SK-N-SH treated with all-trans-retinoic acid at 6 μM for 48 hours (cell line): ENCODE results near the gene NSD2.

Experiments used
- ATAC-seq: fragments of 200-7000 bp; cut with Tn5 transposase; 3 replicates; pipeline ENCODE4 v1.9.1; 2020; ENCODE audit warnings: mild to moderate bottlenecking, moderate library complexity
- ARNTL ChIP-seq: fragments of 450-650 bp; formaldehyde crosslinking; IDR thresholded peaks from 2 replicates; pipeline ENCODE4 v1.5.0; 2020; ENCODE audit warnings: low read depth, mild to moderate bottlenecking, moderate library complexity, borderline replicate concordance
- BACH2 ChIP-seq: fragments of 250-450 bp; sonication (Bioruptor Pico); IDR thresholded peaks from 2 replicates; pipeline ENCODE4 v1.9.0; 2021; ENCODE audit warnings: mild to moderate bottlenecking, borderline replicate concordance
- CREB5 ChIP-seq: fragments of 250-450 bp; sonication (Bioruptor Pico); IDR thresholded peaks from 2 replicates; pipeline ENCODE4 v1.5.1; 2020; ENCODE audit warnings: low read depth, mild to moderate bottlenecking, moderate library complexity
- CSDC2 ChIP-seq: fragments of 250-450 bp; sonication (Bioruptor Pico); IDR thresholded peaks from 2 replicates; pipeline ENCODE4 v1.5.0; 2020; ENCODE audit warnings: mild to moderate bottlenecking, moderate library complexity
- CSRNP3 ChIP-seq: fragments of 250-450 bp; sonication (Bioruptor Pico); IDR thresholded peaks from 2 replicates; pipeline ENCODE4 v1.5.1; 2021; ENCODE audit warnings: mild to moderate bottlenecking, moderate library complexity
- GLIS3 ChIP-seq: fragments of 250-450 bp; sonication (Bioruptor Pico); IDR thresholded peaks from 2 replicates; pipeline ENCODE4 v1.5.0; 2020; ENCODE audit warnings: mild to moderate bottlenecking, moderate library complexity
- ISL1 ChIP-seq: fragments of 250-450 bp; sonication (Bioruptor Pico); IDR thresholded peaks from 2 replicates; pipeline ENCODE4 v2.1.2; 2022; ENCODE audit warnings: mild to moderate bottlenecking, moderate library complexity
- OSR1 ChIP-seq: fragments of 250-450 bp; sonication (Bioruptor Pico); IDR thresholded peaks from 2 replicates; pipeline ENCODE4 v1.8.0; 2022; ENCODE audit warnings: moderate library complexity, mild to moderate bottlenecking, inconsistent platforms
- PATZ1 ChIP-seq: fragments of 250-450 bp; sonication (Bioruptor Pico); IDR thresholded peaks from 2 replicates; pipeline ENCODE4 v1.8.0; 2020; ENCODE audit warnings: mild to moderate bottlenecking, moderate library complexity, borderline replicate concordance
- POU6F1 ChIP-seq: fragments of 250-450 bp; sonication (Bioruptor Pico); IDR thresholded peaks from 2 replicates; pipeline ENCODE4 v1.8.0; 2021; ENCODE audit warnings: low read depth, mild to moderate bottlenecking, moderate library complexity, borderline replicate concordance
- PPARA ChIP-seq: fragments of 250-450 bp; sonication (Bioruptor Pico); IDR thresholded peaks from 2 replicates; pipeline ENCODE4 v1.5.0; 2020; ENCODE audit warnings: mild to moderate bottlenecking, borderline replicate concordance
- RARB ChIP-seq: fragments of 250-450 bp; sonication (Bioruptor Pico); IDR thresholded peaks from 2 replicates; pipeline ENCODE4 v1.8.0; 2021; ENCODE audit warnings: mild to moderate bottlenecking, moderate library complexity
- SNAI2 ChIP-seq: fragments of 250-450 bp; sonication (Bioruptor Pico); IDR thresholded peaks from 2 replicates; pipeline ENCODE4 v1.5.0; 2020; ENCODE audit warnings: mild to moderate bottlenecking, moderate library complexity
- TCF4 ChIP-seq: fragments of 250-450 bp; sonication (Bioruptor Pico); IDR thresholded peaks from 2 replicates; pipeline ENCODE4 v1.8.0; 2021; ENCODE audit warnings: mild to moderate bottlenecking, moderate library complexity, borderline replicate concordance
- TOX ChIP-seq: fragments of 250-450 bp; sonication (Bioruptor Pico); IDR thresholded peaks from 2 replicates; pipeline ENCODE4 v1.8.0; 2021; ENCODE audit warnings: mild to moderate bottlenecking, moderate library complexity, borderline replicate concordance
- TSHZ2 ChIP-seq: fragments of 250-450 bp; sonication (Bioruptor Pico); IDR thresholded peaks from 2 replicates; pipeline ENCODE4 v1.5.0; 2020; ENCODE audit warnings: mild to moderate bottlenecking, moderate library complexity
- ZC3H10 ChIP-seq: fragments of 250-450 bp; sonication (Bioruptor Pico); IDR thresholded peaks from 2 replicates; pipeline ENCODE4 v1.5.1; 2021; ENCODE audit warnings: mild to moderate bottlenecking, moderate library complexity
- ZFP3 ChIP-seq: fragments of 250-450 bp; sonication (Bioruptor Pico); IDR thresholded peaks from 2 replicates; pipeline ENCODE4 v1.5.0; 2020; ENCODE audit warnings: mild to moderate bottlenecking, moderate library complexity
- ZFP30 ChIP-seq: fragments of 450-650 bp; formaldehyde crosslinking; IDR thresholded peaks from 2 replicates; pipeline ENCODE4 v1.5.0; 2022; ENCODE audit warnings: mild to moderate bottlenecking, moderate library complexity
- ZNF565 ChIP-seq: fragments of 450-650 bp; formaldehyde crosslinking; conservative IDR thresholded peaks from 2 replicates; pipeline ENCODE4 v1.5.0; 2020; ENCODE audit warnings: low read depth, mild to moderate bottlenecking, moderate library complexity
- ZNF70 ChIP-seq: fragments of 450-650 bp; formaldehyde crosslinking; IDR thresholded peaks from 2 replicates; pipeline ENCODE4 v1.5.0; 2020; ENCODE audit warnings: mild to moderate bottlenecking, moderate library complexity
- ZNF8 ChIP-seq: fragments of 450-650 bp; formaldehyde crosslinking; IDR thresholded peaks from 2 replicates; pipeline ENCODE4 v1.5.0; 2020; ENCODE audit warnings: mild to moderate bottlenecking, moderate library complexity

NSD2 gene

GRCh38 chr4:1932736-1933135, 61.5 kb downstream of the NSD2 start:
- no peak for TF ChIP-seq ZNF565 (CRISPR knock-in tag)
- TF ChIP-seq TSHZ2 = no peak
- TF ChIP-seq SNAI2 = no peak
- no peak for TF ChIP-seq TOX
- no peak for TF ChIP-seq OSR1 (CRISPR knock-in tag)
- no peak for TF ChIP-seq ZFP3 (CRISPR knock-in tag)
- TF ChIP-seq CSDC2 (CRISPR knock-in tag) = no peak
- TF ChIP-seq POU6F1 (CRISPR knock-in tag) = no peak
- TF ChIP-seq TCF4 = no peak
- TF ChIP-seq PATZ1 = no peak
- no peak for TF ChIP-seq ZNF8 (CRISPR knock-in tag)
- no peak for ATAC-seq

- ATAC-seq = no peak
- no peak for TF ChIP-seq TCF4
- no peak for TF ChIP-seq PPARA (CRISPR knock-in tag)
- TF ChIP-seq ZC3H10 = no peak
- no peak for TF ChIP-seq ZFP3 (CRISPR knock-in tag)
- TF ChIP-seq ARNTL (CRISPR knock-in tag) = no peak
- TF ChIP-seq ZNF565 (CRISPR knock-in tag) = no peak
- TF ChIP-seq ZNF8 (CRISPR knock-in tag) = no peak
- no peak for TF ChIP-seq BACH2 (CRISPR knock-in tag)
These were observed 62.5 kb downstream of the NSD2 start for GRCh38 chr4:1933700-1934099.

- no peak for ATAC-seq
- TF ChIP-seq CREB5 (CRISPR knock-in tag) = no peak
- TF ChIP-seq ZFP30 = no peak
- TF ChIP-seq TSHZ2 = no peak
- no peak for TF ChIP-seq ISL1 (CRISPR knock-in tag)
- TF ChIP-seq RARB (CRISPR knock-in tag) = no peak
- TF ChIP-seq ZNF70 = no peak
- TF ChIP-seq CSRNP3 = no peak
- TF ChIP-seq SNAI2 = no peak
- no peak for TF ChIP-seq PATZ1
- no peak for TF ChIP-seq GLIS3 (CRISPR knock-in tag)
- no peak for TF ChIP-seq ZFP3 (CRISPR knock-in tag)
- TF ChIP-seq, all 23 proteins: peak for 0
These were observed 66.4 kb downstream of the NSD2 start for GRCh38 chr4:1937550-1937949.
